BJ (cell line): ENCODE results near the gene MTMR1. TPM values are rescaled to one million over a fixed set of nuclear protein-coding genes. Genes with fewer than 3 reads are reported as not detected.

Experiments used
- CTCF ChIA-PET: fragments of 350-600 bp; formaldehyde crosslinking; extraction: SDS; loops from one replicate; lab custom pipeline; 2021; ENCODE audit warnings: antibody characterized with exemption, inconsistent platforms; lab: Yijun Ruan, JAX
- POLR2A ChIA-PET: fragments of 300-600 bp; sonication (Branson Sonifier 250); formaldehyde crosslinking; extraction: SDS; loops from one replicate; lab custom pipeline; 2021; ENCODE audit warnings: antibody characterized with exemption; lab: Charles Lee
- DNase-seq: peaks from one replicate; pipeline ENCODE4 v3.0.0-alpha.2; 2011; ENCODE audit warnings: low read depth
- H3K27me3 ChIP-seq: 2 replicates; pipeline ENCODE4 v1.6.0; 2011; ENCODE audit warnings: low read length; ENCODE audit not compliant: control insufficient read depth, insufficient read depth
- H3K36me3 ChIP-seq: 2 replicates; pipeline ENCODE4 v1.5.1; 2011; ENCODE audit warnings: low read length; ENCODE audit not compliant: control insufficient read depth, insufficient read depth
- H3K4me3 ChIP-seq: 2 replicates; pipeline ENCODE4 v1.5.1; 2011; ENCODE audit warnings: low read depth, mild to moderate bottlenecking, control low read depth, low read length
- CTCF ChIP-seq: IDR thresholded peaks from 2 replicates; pipeline ENCODE4 v1.5.1; 2011; ENCODE audit warnings: low read depth, mild to moderate bottlenecking, control low read depth, inconsistent platforms, low read length, moderate library complexity; ENCODE audit not compliant: insufficient read depth
- polyA plus RNA-seq: library from polyadenylated mRNA; depleted of rRNA; stranded (reverse); fragments of >200 nt; gene quantifications from 2 replicates; pipeline ENCODE4 v1.2.3, GENCODE V29; 2011

The MTMR1 gene
- polyA plus RNA-seq, 1 experiment, result 14.2 TPM

- Histone ChIP-seq H3K36me3 (no peaks in the 10 kb centered on the region), H3K4me3 (no peak overlapping the region), H3K27me3 (no peaks in the 10 kb centered on the region)
- POLR2A ChIA-PET, result no interaction called here
- no peak for TF ChIP-seq CTCF
- CTCF ChIA-PET, result interaction anchor here (0.8 to 1.4 kb wide), 6 partner anchors 12 to 765 kb away, joined by 3 to 5 read pairs (median 4); no protein-coding TSS in a partner anchor
- DNase-seq, result no peak
These were observed 22.0 kb downstream of the MTMR1 start for GRCh38 chrX:150715184-150715583.

GRCh38 chrX:150719621-150720020, 26.4 kb downstream of the MTMR1 start:
- no peak for DNase-seq
- Histone ChIP-seq H3K36me3 (no peaks in the 10 kb centered on the region), H3K4me3 (no peak overlapping the region), H3K27me3 (no peaks in the 10 kb centered on the region)
- CTCF ChIA-PET, result no interaction called here
- no peak for TF ChIP-seq CTCF
- POLR2A ChIA-PET, result interaction anchor here (0.5 kb wide), 1 partner anchor 12 kb away, joined by 3 read pairs; no protein-coding TSS in a partner anchor

- ChIA-PET CTCF (interaction anchor here (0.9 kb wide), 1 partner anchor 13 kb away, joined by 3 read pairs; no protein-coding TSS in a partner anchor), POLR2A (interaction anchor here (0.6 kb wide), 1 partner anchor 17 kb away, joined by 3 read pairs; no protein-coding TSS in a partner anchor)
- no peaks in the 10 kb centered on the region for H3K27me3 ChIP-seq
These were observed 36.8 kb downstream of the MTMR1 start for GRCh38 chrX:150729956-150730355.

GRCh38 chrX:150730719-150731118, 37.5 kb downstream of the MTMR1 start:
- Histone ChIP-seq H3K4me3 (no peak overlapping the region), H3K36me3 (peaks cover 4% of the 10 kb centered on the region), H3K27me3 (no peaks in the 10 kb centered on the region)
- no peak for TF ChIP-seq CTCF
- peak; percentile 45 for DNase-seq
- ChIA-PET CTCF (no interaction called here), POLR2A (interaction anchor here (0.6 kb wide), 2 partner anchors 11 to 16 kb away, joined by 3 read pairs; no protein-coding TSS in a partner anchor)

More at GRCh38 chrX:150729956-150730355, 36.8 kb downstream of the MTMR1 start:
- H3K36me3 ChIP-seq, result peaks cover 4% of the 10 kb centered on the region
- TF ChIP-seq CTCF, result no peak
- H3K4me3 ChIP-seq, result no peak overlapping the region
- DNase-seq, result no peak

GRCh38 chrX:150731795-150732194, 38.6 kb downstream of the MTMR1 start:
- no peaks in the 10 kb centered on the region for H3K27me3 ChIP-seq
- POLR2A ChIA-PET, result interaction anchor here (0.6 kb wide), 1 partner anchor 16 kb away, joined by 5 read pairs; no protein-coding TSS in a partner anchor
- CTCF ChIA-PET, result interaction anchor here (1.0 to 1.2 kb wide), 3 partner anchors 14 to 16 kb away, joined by 3 to 4 read pairs (median 3); no protein-coding TSS in a partner anchor
- H3K36me3 ChIP-seq, result peaks cover 4% of the 10 kb centered on the region
- DNase-seq, result peak; percentile 85
- no peak for TF ChIP-seq CTCF
- H3K4me3 ChIP-seq, result no peak overlapping the region
